NCI-H2196 (cell line): ENCODE results near the gene LILRB4.
"Not testable (repeated sequence)": the region's sequence is repeated elsewhere in the genome, so short reads cannot be mapped to it uniquely, and the experiment has no call there.

Source experiments
- DNase-seq: peaks from one replicate; lab custom pipeline; 2025; ENCODE audit not compliant: unreplicated experiment; lab: John Stamatoyannopoulos, UW

Gene LILRB4

DNA sequence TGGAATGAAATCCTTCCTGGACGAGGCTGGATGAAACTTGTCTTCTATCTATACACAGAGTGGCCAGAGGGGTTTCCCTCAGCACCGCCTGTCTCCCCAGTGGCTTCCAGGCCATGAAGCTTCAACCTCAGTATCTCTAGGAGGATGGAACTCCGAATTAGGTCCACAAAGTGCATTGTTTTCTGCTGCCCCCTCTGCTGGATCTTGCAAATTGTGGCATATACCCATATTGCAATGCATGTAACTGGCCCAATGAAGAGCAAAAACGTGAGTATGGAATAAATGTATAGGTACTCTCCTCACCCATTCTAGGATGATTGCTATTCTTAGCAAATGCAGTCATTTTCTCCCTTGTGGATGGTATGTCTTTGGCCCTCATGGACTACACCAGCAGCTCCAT, 14.7 kb upstream of the LILRB4 start:
- no peak for DNase-seq

DNA sequence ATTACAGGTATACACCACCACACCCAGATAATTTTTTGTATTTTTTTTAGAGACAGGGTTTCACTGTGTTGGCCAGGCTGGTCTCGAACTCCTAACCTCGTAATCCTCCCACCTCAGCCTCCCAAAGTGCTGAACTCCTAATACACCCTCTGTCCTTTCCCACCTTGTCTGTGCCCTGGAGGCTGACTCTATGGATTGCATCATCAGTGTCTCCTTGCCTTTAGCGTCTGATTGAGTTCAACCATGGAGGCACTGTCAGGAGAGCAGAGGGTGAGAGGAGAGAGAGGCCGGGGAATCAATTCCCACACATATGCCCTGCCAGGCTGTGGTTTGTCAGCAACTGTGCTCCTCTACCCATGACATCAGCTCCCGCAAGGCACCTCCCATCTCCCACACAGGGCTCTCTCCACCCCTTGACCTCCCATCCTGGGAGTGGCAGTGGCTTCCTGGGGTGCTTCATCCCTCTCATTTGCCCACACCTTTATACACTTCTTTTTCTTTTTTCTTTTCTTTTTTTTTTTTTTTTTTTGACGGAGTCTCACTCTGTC, 12.6 kb upstream of the LILRB4 start:
- DNase-seq: no peak

DNA sequence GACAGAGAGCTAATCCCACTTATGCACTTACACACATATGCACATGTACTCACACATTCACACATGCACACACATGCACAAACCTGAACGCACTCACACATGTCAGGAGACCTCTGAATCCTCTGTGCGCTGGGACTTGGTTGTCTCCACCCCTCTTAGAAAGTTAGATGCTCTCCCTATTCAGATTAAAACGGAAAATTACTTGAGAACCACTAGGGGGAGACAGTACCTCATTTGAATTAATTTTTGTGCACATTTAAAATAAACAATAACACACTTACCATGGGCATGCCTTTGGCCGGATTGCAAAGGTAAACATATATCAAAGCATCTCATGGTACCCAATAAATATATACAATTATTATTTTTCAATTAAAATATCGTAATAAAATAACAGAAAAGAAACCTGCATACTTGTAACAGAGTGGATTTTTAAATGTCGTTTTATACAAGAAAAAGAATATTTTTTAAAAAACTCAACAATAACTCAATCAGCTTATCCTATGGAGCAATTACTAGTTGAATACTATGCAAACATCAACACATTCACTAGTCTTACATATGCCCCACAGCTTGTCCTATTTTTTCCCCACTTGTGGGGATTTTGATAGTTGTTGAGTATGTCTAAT, 9.5 kb upstream of the LILRB4 start:
- peak; percentile 7 for DNase-seq

DNA sequence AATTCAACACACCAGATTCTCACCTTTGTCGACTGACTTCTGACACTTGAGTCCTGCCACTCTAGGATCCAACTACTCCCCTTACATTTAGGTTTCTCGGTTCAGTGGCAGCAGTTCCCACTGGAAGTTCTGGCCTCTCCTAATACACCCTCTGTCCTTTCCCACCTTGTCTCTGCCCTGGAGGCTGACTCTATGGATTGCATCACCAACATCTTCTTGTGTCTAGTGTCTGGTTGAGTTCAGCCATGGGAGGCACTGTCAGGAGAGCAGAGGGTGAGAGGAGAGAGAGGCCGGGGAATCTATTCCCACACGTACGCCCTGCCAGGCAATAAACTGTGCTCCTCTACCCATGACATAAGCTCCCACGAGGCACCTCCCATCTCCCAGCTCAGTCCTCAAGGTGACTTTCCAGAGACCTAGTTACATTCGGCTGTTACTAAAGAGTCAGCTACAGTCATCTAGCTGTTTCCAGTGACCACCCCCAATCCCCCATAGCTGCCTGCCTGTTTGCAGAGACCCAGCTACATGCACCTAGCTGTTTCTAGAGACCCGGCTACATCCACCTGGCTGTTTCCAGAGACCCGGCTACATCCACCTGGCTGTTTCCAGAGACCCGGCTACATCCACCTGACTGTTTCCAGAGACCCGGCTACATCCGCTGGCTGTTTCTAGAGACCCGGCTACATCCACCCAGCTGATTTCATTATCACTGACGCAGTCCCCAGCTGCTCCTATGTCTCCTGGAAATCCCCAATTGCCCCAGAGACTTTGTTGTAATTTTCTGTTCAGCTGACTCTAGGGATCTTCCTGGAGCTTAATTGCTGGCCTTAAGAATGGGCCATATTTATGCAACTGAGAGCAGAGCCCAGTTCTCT, 8.1 kb upstream of the LILRB4 start:
- no peak for DNase-seq

GRCh38 chr19:54659300-54659699, 3.5 kb upstream of the LILRB4 start:
- no peak for DNase-seq

DNA sequence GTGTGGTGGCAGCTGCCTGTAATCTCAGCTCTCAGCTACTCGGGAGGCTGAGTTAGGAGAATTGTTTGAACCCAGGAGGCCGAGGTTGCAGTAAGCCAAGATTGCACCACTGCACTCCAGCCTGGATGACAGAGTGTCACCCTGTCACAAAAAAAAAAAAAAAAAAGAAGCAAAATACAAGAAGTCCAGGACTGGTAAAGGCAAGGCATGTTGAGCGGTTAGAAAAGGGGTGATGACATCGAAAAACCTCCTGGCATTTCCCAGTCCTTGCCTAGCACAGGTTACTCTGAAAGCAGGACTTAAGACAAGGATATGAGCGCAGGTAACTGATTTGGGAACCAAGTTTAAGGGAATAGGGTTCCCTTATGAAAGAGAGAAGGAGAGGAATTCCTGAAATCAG, 2.5 kb upstream of the LILRB4 start:
- no peak for DNase-seq

- no peak for DNase-seq
Observed at GRCh38 chr19:54660964-54661363, 1.8 kb upstream of the LILRB4 start.

- DNase-seq: no peak
Observed at GRCh38 chr19:54661846-54662481, 821 bp upstream of the LILRB4 start.

DNA sequence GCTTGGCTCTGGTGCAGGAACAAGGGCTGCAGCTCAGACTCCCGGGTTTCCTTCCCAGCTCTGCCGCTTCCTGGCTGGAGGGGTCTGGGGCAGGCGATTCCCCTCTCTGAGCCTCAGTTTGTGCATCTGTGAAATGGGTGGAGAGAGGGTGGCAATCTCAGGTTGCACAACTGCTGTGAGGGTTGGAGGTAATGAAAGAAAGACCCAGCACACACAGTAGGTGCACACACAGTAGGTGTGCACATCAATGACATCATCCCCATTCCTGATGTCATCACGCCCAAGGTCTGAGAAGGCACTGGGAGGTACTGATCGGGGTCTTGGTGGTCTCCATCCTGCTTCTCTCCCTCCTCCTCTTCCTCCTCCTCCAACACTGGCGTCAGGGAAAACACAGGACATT, 2.7 kb downstream of the LILRB4 start:
- DNase-seq: no peak

- DNase-seq: no peak
Observed at GRCh38 chr19:54667217-54667616, 4.4 kb downstream of the LILRB4 start.

DNA sequence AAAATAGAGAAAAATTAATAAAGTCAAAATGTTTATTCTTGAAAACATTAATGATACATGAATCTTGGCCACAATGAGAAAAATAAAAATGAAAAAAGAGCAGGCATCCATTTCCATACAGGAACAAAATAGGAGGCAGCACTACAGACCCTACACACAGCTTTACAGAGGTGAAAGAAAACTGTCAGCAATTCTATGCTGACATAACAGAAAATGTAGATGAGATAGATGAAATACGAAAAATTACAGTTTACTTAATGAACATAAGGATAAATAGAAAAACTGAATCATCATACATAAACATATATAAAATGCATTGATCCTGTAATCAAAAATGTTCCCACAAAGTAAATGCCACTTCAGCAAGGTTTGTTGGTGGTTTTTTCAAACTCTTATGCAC, 5.6 kb downstream of the LILRB4 start:
- DNase-seq: no peak

DNA sequence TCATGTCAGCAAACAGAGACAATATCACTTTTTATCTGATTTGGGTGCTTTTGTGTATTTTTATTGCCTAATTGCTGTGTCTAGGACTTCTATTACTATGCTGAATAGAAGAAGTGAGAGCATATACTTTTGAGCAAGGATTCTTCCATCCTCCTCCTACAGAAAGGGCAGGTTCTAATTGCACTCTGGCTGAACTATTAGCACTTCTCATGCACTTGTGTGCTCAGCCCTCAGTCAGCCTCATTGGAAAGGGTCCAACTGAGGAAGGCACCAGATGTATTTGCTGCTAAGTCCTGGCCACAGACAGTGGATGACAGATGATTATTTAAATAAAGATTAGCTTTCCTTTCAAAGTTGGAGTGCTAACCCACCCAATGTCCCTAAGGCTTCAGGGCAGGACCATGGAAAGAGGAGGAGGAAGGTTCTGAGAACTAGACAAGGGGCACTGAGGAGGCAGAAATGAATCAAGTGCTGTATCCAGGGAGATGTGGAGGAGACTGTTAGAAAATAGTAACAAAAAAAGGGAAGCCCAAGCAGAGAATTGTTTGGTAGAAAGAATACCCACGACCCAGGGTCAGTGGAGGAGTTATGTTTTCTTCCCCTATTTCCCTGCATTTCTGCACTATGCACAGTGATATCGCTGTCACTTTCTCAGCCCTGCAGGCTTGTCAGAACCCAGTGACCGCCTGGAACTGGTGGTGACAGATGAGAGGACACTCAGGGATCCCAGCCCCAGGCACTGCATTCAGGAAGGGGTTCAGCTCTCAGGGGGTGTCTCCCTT, 8.0 kb downstream of the LILRB4 start:
- no peak for DNase-seq

GRCh38 chr19:54673222-54673621, 10.4 kb downstream of the LILRB4 start:
- DNase-seq: no peak

GRCh38 chr19:54674021-54674617, 11.3 kb downstream of the LILRB4 start:
- DNase-seq: peak; percentile 60

GRCh38 chr19:54676210-54676834, 13.5 kb downstream of the LILRB4 start:
- DNase-seq: peak; percentile 44

DNA sequence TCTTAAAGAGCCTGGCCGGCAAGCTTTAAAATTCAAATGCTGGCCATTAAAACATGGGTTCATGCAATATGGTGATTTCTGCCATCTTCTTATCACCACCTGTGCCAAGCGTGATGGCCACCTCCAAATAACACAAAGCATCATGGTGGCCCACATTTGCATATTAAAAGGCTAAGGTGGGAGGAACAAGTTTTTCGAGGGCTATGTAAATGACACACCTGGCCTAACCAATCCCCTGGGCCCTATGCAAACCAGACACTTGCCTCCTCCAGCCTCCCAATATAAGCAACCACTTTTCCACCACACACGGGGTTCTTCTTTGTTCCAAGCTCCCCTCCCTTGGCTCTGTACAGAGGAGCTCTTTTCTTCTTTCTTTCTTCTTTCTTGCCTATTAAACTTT, 14.4 kb downstream of the LILRB4 start:
- peak; percentile 8 for DNase-seq

DNA sequence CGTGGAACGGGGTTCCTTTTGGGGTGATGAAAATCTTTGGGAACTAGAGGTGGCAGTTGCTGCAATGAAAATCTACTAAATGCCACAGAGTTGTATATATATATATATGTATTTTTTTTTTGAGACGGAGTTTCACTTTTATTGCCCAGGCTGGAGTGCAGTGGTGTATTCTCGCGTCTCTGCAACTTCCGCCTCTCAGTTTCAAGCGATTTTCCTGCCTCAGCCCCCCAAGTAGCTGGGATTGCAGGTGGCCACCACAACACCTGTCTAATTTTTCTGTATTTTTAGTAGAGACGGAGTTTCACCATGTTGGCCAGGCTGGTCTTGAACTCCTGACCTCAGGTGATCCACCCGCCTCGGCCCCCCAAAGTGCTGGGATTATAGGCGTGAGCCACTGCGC, 18.8 kb downstream of the LILRB4 start:
- not testable (repeated sequence) for DNase-seq

DNA sequence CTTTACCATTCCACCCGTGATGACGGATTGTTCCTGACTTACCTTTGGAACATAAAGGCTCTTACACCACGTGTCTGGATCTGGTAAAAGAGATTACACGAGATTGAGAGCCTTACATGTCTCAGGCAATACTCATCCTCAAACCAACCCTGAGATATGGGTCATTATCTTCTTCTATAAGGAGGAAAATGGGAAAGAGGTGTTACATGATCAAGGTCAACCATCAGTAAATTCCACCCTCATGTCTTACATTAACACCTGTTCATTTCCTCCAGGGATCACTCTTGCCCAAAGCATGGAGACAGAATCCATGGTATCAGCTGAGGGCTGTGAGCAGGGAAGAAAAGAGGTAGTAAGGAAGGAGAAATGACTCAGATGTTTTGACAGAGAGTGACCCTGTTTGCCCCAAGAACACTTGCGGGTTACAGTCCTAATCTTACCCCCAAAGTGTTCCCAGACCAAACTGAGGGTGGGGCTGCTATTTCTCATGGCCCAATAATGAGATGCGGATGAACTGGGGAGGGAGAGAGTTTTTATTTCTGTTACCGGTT, 19.6 kb downstream of the LILRB4 start:
- DNase-seq: no peak

DNA sequence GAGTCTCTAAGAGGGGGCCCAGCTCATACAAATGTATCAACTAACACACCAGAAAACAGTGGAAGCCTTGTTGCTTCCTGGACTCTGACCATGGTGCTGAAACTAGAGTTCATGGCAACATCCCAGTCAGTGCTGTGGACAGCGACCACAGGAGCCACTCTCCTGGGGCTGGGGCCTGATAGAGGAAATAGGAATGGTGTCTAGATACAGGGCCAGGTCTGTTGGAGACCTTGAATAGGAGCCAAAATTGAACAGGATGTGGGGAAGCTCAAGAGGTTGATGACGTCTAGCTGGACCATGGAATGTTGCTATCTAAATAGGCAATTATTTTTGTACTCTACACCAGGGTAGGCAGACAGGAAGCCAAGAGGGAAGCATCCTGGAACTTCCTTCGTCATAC, 21.7 kb downstream of the LILRB4 start:
- DNase-seq: peak; percentile 8
